ENCODE measurements around the gene SCGB1C1.

DNA sequence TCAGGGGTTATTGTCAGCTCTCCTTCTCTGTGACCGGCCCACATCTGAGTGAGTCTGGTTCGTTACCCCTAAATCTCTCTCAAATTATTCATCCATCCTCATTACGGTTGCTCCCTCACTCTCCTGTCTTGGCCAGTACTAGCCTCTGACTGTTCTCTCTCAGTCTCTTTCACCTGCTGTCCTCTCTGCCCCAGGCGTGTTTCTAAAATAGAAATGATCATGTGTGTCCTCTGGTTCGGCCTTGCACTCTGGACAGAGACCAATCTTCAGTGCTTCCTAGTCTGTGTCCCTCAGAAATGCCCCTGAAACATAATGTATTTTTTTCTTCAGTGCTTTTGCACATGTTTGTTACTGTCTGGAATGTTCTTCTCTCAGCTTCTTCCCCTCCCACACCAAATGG, 48.8 kb downstream of the SCGB1C1 start:
- TF ChIP-seq, protein P1, sequence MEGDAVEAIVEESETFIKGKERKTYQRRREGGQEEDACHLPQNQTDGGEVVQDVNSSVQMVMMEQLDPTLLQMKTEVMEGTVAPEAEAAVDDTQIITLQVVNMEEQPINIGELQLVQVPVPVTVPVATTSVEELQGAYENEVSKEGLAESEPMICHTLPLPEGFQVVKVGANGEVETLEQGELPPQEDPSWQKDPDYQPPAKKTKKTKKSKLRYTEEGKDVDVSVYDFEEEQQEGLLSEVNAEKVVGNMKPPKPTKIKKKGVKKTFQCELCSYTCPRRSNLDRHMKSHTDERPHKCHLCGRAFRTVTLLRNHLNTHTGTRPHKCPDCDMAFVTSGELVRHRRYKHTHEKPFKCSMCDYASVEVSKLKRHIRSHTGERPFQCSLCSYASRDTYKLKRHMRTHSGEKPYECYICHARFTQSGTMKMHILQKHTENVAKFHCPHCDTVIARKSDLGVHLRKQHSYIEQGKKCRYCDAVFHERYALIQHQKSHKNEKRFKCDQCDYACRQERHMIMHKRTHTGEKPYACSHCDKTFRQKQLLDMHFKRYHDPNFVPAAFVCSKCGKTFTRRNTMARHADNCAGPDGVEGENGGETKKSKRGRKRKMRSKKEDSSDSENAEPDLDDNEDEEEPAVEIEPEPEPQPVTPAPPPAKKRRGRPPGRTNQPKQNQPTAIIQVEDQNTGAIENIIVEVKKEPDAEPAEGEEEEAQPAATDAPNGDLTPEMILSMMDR (IDR thresholded peaks at IDR 0.05; ENCODE audit: insufficient read depth, low read length) = no peak
- TF ChIP-seq POLR2AphosphoS5 (IDR thresholded peaks at IDR 0.05; ENCODE audit: low read depth) = no peak

Data from HL-60 (cell line).